Cardiac fibroblast (primary cell): ENCODE results near the gene ZBTB34.
"Not testable (repeated sequence)": the region's sequence is repeated elsewhere in the genome, so short reads cannot be mapped to it uniquely, and the experiment has no call there.

ENCODE experiments used
- DNase-seq, 2 donors: peaks; one replicate each; pipeline versions ENCODE4 v3.0.0 to v3.0.0-alpha.2; 2010; ENCODE audit warnings: low read depth in 2 of 2
- H3K4me3 ChIP-seq, 2 donors: replicated peaks in 1 of 2; 1 replicate in 1 of 2; 2 replicates in 1 of 2; pipeline ENCODE4 v1.5.1; 2011; ENCODE audit warnings: low read depth in 2 of 2, low read length in 2 of 2, mild to moderate bottlenecking in 2 of 2, moderate library complexity in 1 of 2
- CTCF ChIP-seq: IDR thresholded peaks from one replicate; pipeline ENCODE4 v1.5.1; 2011; ENCODE audit warnings: low read depth, mild to moderate bottlenecking, low read length, inconsistent platforms

ZBTB34 gene

GRCh38 chr9:126822873-126823272, 37.6 kb upstream of the ZBTB34 start:
- no peak for TF ChIP-seq CTCF
- no peak for DNase-seq
- no peak overlapping the region for H3K4me3 ChIP-seq

- H3K4me3 ChIP-seq, DNase-seq: not testable (repeated sequence)
These were observed 36.4 kb upstream of the ZBTB34 start for GRCh38 chr9:126824052-126824451.

- no peak overlapping the region for H3K4me3 ChIP-seq
- TF ChIP-seq CTCF: no peak
- no peak for DNase-seq
These were observed 33.2 kb upstream of the ZBTB34 start for GRCh38 chr9:126827227-126827626.

GRCh38 chr9:126829035-126829434, 31.4 kb upstream of the ZBTB34 start:
- TF ChIP-seq CTCF: no peak
- no peak overlapping the region for H3K4me3 ChIP-seq
- DNase-seq: no peak

GRCh38 chr9:126830827-126831226, 29.6 kb upstream of the ZBTB34 start:
- no peak for DNase-seq
- no peak for TF ChIP-seq CTCF
- no peak overlapping the region for H3K4me3 ChIP-seq

- no peak for DNase-seq
- H3K4me3 ChIP-seq: no peak overlapping the region
- TF ChIP-seq CTCF: no peak
These were observed 28.0 kb upstream of the ZBTB34 start for GRCh38 chr9:126832440-126832839.

- no peak for DNase-seq
- no peak overlapping the region for H3K4me3 ChIP-seq
- TF ChIP-seq CTCF: no peak
These were observed 27.4 kb upstream of the ZBTB34 start for GRCh38 chr9:126833020-126833419.
